ENCODE results near the gene ASXL1. TPM values are rescaled to one million over a fixed set of nuclear protein-coding genes. Genes with fewer than 3 reads are reported as not detected.
"Not testable (repeated sequence)": the region's sequence is repeated elsewhere in the genome, so short reads cannot be mapped to it uniquely, and the experiment has no call there.

The ASXL1 gene
- total RNA-seq, 1 donor from 2014 or later = 145 TPM

DNA sequence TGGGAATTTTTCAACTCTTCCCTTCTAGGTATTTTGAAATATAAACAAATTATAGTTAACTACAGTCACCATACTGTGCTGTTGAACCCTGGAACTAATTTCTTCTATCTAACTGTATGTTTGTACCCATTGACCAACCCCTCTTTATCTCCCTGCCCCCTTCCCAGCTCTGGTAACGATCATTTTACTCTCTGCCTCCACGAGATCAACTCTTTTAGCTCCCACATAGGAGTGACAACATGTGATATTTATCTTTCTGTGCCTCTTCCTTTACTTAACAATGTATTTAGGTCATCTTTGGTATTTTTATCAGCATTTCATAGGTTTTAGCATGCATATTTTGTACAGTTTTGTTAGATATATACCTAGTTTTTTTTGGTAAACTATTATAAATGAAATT, 45.9 kb downstream of the ASXL1 start:
- no peak overlapping the region for H3K4me3 Mint-ChIP-seq (ENCODE audit: low read depth)
- H3K36me3 Mint-ChIP-seq (ENCODE audit: low read depth) = peaks cover 56% of the 10 kb centered on the region
- H3K4me1 Mint-ChIP-seq (ENCODE audit: low read depth) = peaks cover 31% of the 10 kb centered on the region
- intact Hi-C loops (cut with micrococcal nuclease) = no loop called here
- no peak overlapping the region for H3K27ac Mint-ChIP-seq
- H3K27me3 Mint-ChIP-seq (ENCODE audit: low read depth) = no peaks in the 10 kb centered on the region
- no peak for DNase-seq (ENCODE audit: low spot score)
- H3K9me3 Mint-ChIP-seq = no peaks in the 10 kb centered on the region

DNA sequence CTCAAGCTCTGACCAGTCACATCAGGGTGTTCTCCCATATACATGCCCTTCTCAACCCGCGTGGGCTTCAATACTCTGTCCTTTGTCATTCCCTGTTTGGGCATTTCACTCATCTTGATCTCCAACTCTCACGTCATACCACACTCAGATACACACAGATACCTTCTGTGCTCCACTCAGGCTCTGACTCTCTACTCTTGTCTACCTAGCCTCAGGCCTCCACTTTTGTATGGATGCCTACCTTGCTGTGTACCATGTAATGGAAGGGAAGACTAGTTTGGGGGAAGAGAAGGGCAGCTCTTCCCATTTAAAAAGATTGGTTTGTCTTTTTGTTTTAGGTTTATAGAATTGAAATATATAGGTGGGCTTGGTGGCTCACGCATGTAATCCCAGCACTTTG, 48.6 kb downstream of the ASXL1 start:
- H3K27ac Mint-ChIP-seq = peak overlapping the region; percentile 89
- no peaks in the 10 kb centered on the region for H3K27me3 Mint-ChIP-seq (ENCODE audit: low read depth)
- DNase-seq (ENCODE audit: low spot score) = no peak
- no peak overlapping the region for H3K4me3 Mint-ChIP-seq (ENCODE audit: low read depth)
- no peaks in the 10 kb centered on the region for H3K9me3 Mint-ChIP-seq
- intact Hi-C loops (cut with micrococcal nuclease) = loop anchor here (2.0 kb wide), 1 partner anchor 20 kb away; no protein-coding TSS in a partner anchor
- H3K36me3 Mint-ChIP-seq (ENCODE audit: low read depth) = peaks cover 49% of the 10 kb centered on the region
- H3K4me1 Mint-ChIP-seq (ENCODE audit: low read depth) = peaks cover 24% of the 10 kb centered on the region

DNA sequence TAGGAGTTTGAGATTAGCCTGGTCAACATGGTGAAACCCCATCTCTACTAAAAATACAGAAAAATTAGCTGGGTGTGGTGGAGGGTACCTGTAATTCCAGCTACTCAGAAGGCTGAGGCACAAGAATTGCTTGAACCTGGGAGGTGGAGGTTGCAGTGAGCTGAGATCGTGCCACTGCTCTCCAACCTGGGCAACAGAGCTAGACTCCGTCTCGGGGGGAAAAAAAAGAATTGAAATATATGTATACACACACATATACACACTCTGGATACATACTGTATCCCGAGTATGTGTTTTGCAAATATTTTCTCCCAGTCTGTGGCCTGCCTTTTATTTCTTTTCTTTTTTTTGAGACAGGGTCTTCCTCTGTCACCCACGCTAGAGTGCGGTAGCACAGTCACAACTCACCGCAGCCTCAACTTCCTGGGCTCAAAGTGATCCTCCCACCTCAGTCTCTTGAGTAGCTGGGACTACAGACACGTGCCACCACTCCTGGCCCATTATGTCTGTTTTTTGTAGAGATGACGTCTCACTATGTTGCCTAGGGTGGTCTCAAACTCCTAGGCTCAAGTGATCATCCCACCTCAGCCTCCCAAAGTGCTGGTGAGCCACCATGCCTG, 49.1 kb downstream of the ASXL1 start:
- H3K36me3 Mint-ChIP-seq (ENCODE audit: low read depth) = peaks cover 50% of the 10 kb centered on the region
- H3K4me3 Mint-ChIP-seq (ENCODE audit: low read depth) = peak overlapping the region; percentile 68
- DNase-seq (ENCODE audit: low spot score) = peak; percentile 42
- peak overlapping the region; percentile 89 for H3K27ac Mint-ChIP-seq
- H3K4me1 Mint-ChIP-seq (ENCODE audit: low read depth) = peaks cover 29% of the 10 kb centered on the region
- not testable (repeated sequence) for H3K9me3 Mint-ChIP-seq; H3K27me3 Mint-ChIP-seq (ENCODE audit: low read depth)
- intact Hi-C loops (cut with micrococcal nuclease) = loop anchor here (2.0 kb wide), 1 partner anchor 20 kb away; no protein-coding TSS in a partner anchor

DNA sequence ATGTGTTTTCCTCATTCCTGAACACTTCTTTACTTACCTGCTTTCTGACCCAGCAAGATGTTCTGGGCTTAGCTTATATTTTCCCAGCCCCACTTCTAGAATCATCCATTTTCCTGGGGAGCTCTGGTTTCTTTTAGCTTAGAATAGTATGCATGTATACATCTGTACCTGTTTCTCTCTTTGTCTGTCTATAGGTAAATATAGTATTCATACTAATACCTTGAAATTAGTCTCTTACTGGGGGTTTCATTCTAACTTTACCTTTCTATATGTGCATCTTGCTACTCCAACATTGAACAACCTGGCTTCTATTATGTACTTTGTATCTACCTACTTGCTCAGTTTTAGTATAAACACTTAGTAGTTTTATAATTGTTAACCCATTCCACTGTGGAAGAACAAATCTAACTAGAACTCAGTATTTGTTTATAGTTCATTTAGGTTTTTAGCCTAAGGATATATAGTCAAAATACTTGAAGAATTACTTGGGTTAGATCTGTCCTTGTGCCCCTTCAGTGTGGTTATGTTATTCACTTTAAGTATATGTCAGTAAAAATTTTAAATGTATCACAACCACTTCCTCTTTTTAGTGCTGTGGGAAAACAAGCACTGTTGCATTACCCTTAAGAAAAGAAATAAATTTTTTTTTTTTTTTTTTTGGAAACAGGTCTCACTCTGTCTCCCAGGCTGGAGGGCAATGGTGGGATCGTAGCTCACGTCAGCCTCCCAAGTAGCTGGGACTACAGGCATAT, 54.0 kb downstream of the ASXL1 start:
- Mint-ChIP-seq H3K36me3 (ENCODE audit: low read depth) (peaks cover 56% of the 10 kb centered on the region), H3K4me1 (ENCODE audit: low read depth) (peaks cover 40% of the 10 kb centered on the region), H3K27ac (peak overlapping the region; percentile 38), H3K27me3 (ENCODE audit: low read depth) (no peaks in the 10 kb centered on the region), H3K4me3 (ENCODE audit: low read depth) (no peak overlapping the region), H3K9me3 (no peaks in the 10 kb centered on the region)
- intact Hi-C loops (cut with micrococcal nuclease) = no loop called here
- no peak for DNase-seq (ENCODE audit: low spot score)

DNA sequence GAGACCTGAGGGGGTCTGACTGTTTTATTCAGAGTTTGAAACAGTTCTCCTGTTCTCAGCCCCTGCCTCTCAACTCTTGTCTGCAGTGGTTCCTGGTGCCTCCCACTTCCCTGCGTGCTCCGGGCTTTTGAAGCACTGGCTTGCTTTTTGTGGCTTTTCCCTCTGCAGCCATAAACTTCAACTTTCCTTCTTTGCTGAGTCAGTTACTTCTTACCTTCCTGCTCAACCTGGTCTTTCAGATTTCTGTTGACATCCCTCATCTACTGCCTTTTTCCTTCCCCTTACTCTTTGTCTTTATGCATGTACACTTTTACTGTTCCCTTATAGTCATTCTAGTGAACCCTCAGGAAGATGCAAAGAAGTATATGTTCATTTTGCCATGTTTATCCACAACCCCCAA, 57.4 kb downstream of the ASXL1 start:
- DNase-seq (ENCODE audit: low spot score) = no peak
- peak overlapping the region; percentile 14 for H3K27ac Mint-ChIP-seq
- H3K4me3 Mint-ChIP-seq (ENCODE audit: low read depth) = no peak overlapping the region
- H3K9me3 Mint-ChIP-seq = no peaks in the 10 kb centered on the region
- peaks cover 32% of the 10 kb centered on the region for H3K4me1 Mint-ChIP-seq (ENCODE audit: low read depth)
- intact Hi-C loops (cut with micrococcal nuclease) = no loop called here
- no peaks in the 10 kb centered on the region for H3K27me3 Mint-ChIP-seq (ENCODE audit: low read depth)
- H3K36me3 Mint-ChIP-seq (ENCODE audit: low read depth) = peaks cover 44% of the 10 kb centered on the region

DNA sequence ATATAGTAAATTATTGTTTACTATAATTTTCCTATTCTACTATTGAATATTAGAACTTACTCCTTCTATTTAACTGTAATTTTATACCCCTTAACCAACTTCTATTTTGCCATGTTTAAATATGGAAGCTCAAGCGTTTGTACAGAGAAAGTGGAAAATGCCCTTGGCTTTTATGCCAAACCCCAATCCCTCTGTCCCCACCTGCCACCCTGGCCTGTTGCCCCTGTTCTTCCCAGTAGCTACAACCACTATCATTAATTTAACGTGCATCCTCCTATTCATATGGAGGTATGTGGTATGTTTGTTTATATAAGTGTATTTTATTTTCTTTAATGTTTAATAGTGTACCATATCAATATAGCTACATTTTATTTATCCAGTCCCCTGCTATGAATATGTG, 58.1 kb downstream of the ASXL1 start:
- Mint-ChIP-seq H3K9me3 (no peaks in the 10 kb centered on the region), H3K4me3 (ENCODE audit: low read depth) (no peak overlapping the region), H3K27ac (no peak overlapping the region), H3K27me3 (ENCODE audit: low read depth) (no peaks in the 10 kb centered on the region), H3K4me1 (ENCODE audit: low read depth) (peaks cover 32% of the 10 kb centered on the region), H3K36me3 (ENCODE audit: low read depth) (peaks cover 42% of the 10 kb centered on the region)
- intact Hi-C loops (cut with micrococcal nuclease) = no loop called here
- DNase-seq (ENCODE audit: low spot score) = no peak

DNA sequence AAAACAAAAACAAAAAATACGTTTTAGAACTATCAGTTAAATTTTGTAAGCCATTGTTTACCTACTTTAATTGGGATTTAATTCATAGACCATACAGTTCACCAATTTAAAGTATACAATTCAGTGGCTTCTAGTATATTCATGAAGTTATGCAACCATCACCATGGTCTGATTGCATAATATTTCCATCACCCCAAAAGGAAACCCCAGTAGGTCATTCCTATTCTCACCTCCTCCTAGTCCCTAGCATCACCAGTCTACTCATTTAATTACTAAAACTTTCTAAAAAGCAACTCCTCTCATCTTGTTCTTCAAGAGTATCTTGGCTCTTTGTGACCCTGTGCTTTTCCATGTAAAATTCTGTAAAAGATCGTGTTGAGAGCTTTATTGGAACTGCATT, 60.2 kb downstream of the ASXL1 start:
- Mint-ChIP-seq H3K27me3 (ENCODE audit: low read depth) (no peaks in the 10 kb centered on the region), H3K36me3 (ENCODE audit: low read depth) (peaks cover 40% of the 10 kb centered on the region), H3K4me1 (ENCODE audit: low read depth) (peaks cover 21% of the 10 kb centered on the region), H3K9me3 (no peaks in the 10 kb centered on the region), H3K4me3 (ENCODE audit: low read depth) (no peak overlapping the region), H3K27ac (no peak overlapping the region)
- no peak for DNase-seq (ENCODE audit: low spot score)
- intact Hi-C loops (cut with micrococcal nuclease) = no loop called here

DNA sequence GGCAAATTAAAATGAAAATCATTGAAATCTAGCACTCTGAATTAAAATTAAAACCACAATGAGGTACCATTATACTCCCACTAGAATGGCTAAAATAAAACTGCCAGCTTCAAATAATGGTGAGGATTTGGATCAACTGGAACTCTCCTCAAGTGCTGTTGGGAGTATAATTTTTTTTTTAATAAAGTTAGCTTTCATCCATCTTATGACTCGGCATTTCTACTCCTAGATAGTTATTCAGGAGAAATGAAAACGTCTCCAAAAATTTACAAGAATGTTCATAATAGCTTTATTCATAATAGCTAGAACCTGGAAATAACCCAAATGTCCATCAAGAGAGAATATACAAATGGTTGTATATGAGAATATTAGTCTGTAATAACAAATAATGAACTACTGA, 63.2 kb downstream of the ASXL1 start:
- no peak for DNase-seq (ENCODE audit: low spot score)
- intact Hi-C loops (cut with micrococcal nuclease) = no loop called here
- Mint-ChIP-seq H3K4me1 (ENCODE audit: low read depth) (peaks cover 7% of the 10 kb centered on the region), H3K36me3 (ENCODE audit: low read depth) (peaks cover 40% of the 10 kb centered on the region), H3K4me3 (ENCODE audit: low read depth) (no peak overlapping the region), H3K9me3 (no peaks in the 10 kb centered on the region), H3K27me3 (ENCODE audit: low read depth) (no peaks in the 10 kb centered on the region), H3K27ac (no peak overlapping the region)

DNA sequence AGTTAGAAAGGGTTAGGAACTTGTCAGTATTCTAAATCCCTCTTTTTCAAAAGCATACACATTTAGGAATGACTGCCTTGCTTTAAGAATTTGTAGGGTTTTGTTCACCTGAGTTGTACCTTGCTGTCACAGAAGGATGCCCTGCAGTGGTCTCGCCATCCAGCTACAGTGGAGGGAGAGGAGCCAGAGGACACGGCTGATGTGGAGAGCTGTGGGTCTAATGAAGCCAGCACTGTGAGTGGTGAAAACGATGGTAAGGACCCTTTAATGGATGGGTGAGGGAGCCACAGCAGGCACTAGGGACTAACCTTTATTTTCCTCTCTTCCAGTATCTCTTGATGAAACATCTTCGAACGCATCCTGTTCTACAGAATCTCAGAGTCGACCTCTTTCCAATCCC, 69.9 kb downstream of the ASXL1 start:
- peaks cover 76% of the 10 kb centered on the region for H3K36me3 Mint-ChIP-seq (ENCODE audit: low read depth)
- H3K9me3 Mint-ChIP-seq = no peaks in the 10 kb centered on the region

DNA sequence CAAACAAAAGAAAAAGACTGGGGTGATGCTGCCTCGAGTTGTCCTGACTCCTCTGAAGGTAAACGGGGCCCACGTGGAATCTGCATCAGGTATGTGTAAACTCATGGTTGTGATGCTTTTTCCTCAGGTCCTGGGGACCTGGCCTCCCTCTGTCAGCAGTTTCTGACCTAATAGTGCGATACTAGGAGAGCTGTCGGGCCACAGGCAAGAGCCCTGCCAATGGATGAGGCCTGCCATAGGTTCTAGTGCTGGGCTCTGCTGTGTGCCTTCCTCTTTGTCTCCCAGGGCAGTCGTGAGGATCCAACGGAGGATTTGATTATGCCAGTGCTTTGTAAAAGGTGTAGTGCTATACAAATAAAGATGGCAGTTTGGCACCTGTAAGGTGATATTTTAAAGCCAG, 71.2 kb downstream of the ASXL1 start:
- intact Hi-C loops (cut with micrococcal nuclease) = no loop called here
- peaks cover 83% of the 10 kb centered on the region for H3K36me3 Mint-ChIP-seq (ENCODE audit: low read depth)
- H3K27ac Mint-ChIP-seq = no peak overlapping the region

More for the DNA sequence above, 69.9 kb downstream of the ASXL1 start:
- Mint-ChIP-seq H3K27ac (no peak overlapping the region), H3K4me1 (ENCODE audit: low read depth) (no peaks in the 10 kb centered on the region), H3K27me3 (ENCODE audit: low read depth) (no peaks in the 10 kb centered on the region), H3K4me3 (ENCODE audit: low read depth) (no peak overlapping the region)
- intact Hi-C loops (cut with micrococcal nuclease) = no loop called here
- no peak for DNase-seq (ENCODE audit: low spot score)

DNA sequence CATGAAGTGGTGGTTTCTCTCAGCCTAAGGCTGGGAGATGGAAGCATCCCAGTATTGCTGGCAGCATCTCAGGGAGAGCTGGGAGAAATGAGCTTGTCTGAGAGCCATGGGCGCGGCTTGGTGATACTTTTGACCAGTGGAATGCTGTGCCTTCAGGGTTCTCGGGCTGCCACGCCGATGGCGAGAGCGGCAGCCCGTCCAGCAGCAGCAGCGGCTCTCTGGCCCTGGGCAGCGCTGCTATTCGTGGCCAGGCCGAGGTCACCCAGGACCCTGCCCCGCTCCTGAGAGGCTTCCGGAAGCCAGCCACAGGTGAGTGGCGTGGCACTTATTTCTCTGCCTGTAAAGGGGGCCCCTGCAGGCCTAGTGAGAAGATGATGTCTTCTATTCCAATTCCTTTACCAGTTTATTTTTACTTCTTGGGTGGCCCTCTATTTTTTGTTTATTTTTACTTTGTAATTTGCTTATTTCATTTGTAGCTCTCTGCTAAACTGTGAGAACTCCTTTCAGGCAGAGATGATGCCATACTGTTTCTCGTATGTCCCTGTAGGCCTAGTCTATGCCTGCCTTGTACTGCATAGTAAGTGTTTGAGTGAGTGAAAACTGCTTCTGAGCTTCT, 71.7 kb downstream of the ASXL1 start:
- Mint-ChIP-seq H3K9me3 (no peaks in the 10 kb centered on the region), H3K27ac (no peak overlapping the region), H3K27me3 (ENCODE audit: low read depth) (no peaks in the 10 kb centered on the region), H3K4me3 (ENCODE audit: low read depth) (no peak overlapping the region), H3K4me1 (ENCODE audit: low read depth) (no peaks in the 10 kb centered on the region), H3K36me3 (ENCODE audit: low read depth) (peaks cover 86% of the 10 kb centered on the region)
- no peak for DNase-seq (ENCODE audit: low spot score)
- intact Hi-C loops (cut with micrococcal nuclease) = no loop called here

More for the DNA sequence above, 71.2 kb downstream of the ASXL1 start:
- H3K27me3 Mint-ChIP-seq (ENCODE audit: low read depth) = no peaks in the 10 kb centered on the region
- no peak overlapping the region for H3K4me3 Mint-ChIP-seq (ENCODE audit: low read depth)
- no peaks in the 10 kb centered on the region for H3K9me3 Mint-ChIP-seq
- no peak for DNase-seq (ENCODE audit: low spot score)
- H3K4me1 Mint-ChIP-seq (ENCODE audit: low read depth) = no peaks in the 10 kb centered on the region

DNA sequence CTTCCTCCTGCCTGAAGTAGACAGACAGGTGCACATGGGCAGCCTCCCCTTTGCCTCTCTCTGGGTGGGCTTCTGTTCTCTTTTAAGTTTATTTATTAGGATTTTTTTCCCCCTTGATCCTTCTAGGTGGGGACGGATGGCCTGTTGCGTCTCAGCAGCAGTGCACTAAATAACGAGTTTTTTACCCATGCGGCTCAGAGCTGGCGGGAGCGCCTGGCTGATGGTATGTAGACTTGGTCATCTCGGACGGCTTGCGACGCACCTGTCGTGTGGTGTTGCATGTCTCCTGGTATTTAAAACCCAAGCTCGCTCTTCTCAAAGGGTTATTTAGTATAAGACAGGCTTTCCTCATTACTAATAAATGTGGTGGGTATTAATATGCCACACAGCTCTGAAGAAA, 73.3 kb downstream of the ASXL1 start:
- Mint-ChIP-seq H3K36me3 (ENCODE audit: low read depth) (peaks cover 88% of the 10 kb centered on the region), H3K4me3 (ENCODE audit: low read depth) (no peak overlapping the region), H3K27ac (no peak overlapping the region), H3K27me3 (ENCODE audit: low read depth) (no peaks in the 10 kb centered on the region), H3K4me1 (ENCODE audit: low read depth) (no peaks in the 10 kb centered on the region), H3K9me3 (no peaks in the 10 kb centered on the region)
- DNase-seq (ENCODE audit: low spot score) = no peak
- intact Hi-C loops (cut with micrococcal nuclease) = no loop called here

DNA sequence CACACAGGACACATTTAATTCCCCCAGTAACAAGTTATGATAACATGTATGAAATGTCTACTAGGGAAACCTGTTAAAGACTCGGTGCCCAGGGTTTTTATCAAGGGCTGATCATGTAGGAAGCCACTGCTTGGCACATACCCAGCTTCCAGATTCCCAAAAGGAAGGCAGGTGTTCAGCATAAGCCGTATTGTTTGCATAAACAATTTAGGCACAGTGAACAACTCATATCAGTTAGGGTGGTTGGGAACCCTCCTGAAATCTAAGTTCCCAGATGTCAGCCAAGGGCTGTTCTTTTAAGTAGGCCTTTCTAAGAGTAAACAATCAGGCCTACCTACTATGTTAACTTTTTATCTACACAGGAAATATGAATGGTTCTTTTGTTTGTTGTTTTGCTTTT, 74.1 kb downstream of the ASXL1 start:
- peaks cover 90% of the 10 kb centered on the region for H3K36me3 Mint-ChIP-seq (ENCODE audit: low read depth)
- H3K9me3 Mint-ChIP-seq = no peaks in the 10 kb centered on the region
- H3K27ac Mint-ChIP-seq = no peak overlapping the region
- H3K27me3 Mint-ChIP-seq (ENCODE audit: low read depth) = no peaks in the 10 kb centered on the region
- no peak overlapping the region for H3K4me3 Mint-ChIP-seq (ENCODE audit: low read depth)
- H3K4me1 Mint-ChIP-seq (ENCODE audit: low read depth) = no peaks in the 10 kb centered on the region
- DNase-seq (ENCODE audit: low spot score) = no peak
- intact Hi-C loops (cut with micrococcal nuclease) = no loop called here

All from activated T-helper 2 cell treated with anti-CD3 and anti-CD28 coated beads, Interferon-gamma antibody, Interleukin-2, Interleukin-4, amounts not matched to agents 10 μg/mL and 5 μg/mL and 100 μg/mL, durations not matched to agents 14 hours and 24 hours and 36 hours (primary cell).